Measurements from ENCODE around the gene GRHPR. TPM values are rescaled to one million over a fixed set of nuclear protein-coding genes. Genes with fewer than 3 reads are reported as not detected.
"Not testable (repeated sequence)": the region's sequence is repeated elsewhere in the genome, so short reads cannot be mapped to it uniquely, and the experiment has no call there.

The GRHPR gene
- total RNA-seq, 1 donor from 2014 or later = 125 TPM

DNA sequence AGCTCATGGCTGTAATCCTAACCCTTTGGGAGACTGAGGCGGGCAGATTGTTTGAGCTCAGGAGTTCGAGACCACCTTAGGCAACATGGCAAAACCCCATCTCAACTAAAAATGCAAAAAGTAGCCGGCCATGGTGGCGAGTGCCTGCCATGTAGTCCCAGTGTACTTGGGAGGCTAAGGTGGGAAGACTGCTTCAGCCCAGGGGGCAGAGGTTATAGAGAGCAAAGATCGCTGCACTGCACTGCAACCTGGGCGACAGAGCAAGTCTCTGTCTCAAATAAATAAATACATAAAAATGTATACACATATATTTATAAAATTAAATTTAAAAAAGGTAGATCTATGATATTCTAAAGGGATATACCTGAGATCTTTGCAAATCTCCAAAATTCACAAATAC, 23.3 kb downstream of the GRHPR start:
- DNase-seq (ENCODE audit: low spot score) = no peak

DNA sequence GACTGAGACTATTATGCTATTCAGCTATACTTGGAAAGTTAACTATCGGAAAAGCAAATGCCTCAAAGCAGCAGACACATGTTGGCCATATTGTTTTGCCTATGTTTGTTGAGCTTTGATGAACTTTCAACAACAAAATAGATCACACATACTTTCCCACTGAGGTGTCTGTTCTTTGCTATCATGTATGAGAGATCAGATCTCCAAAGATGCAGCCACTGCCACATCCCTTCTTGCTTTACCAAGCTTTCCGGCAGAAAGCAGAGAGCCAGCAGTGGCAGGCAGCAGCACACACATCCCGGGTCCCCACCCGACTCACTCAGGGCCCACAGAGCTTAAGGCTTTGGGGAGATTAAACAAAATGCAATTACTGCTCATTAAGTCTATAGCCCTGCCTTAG, 23.9 kb downstream of the GRHPR start:
- no peak for DNase-seq (ENCODE audit: low spot score)

DNA sequence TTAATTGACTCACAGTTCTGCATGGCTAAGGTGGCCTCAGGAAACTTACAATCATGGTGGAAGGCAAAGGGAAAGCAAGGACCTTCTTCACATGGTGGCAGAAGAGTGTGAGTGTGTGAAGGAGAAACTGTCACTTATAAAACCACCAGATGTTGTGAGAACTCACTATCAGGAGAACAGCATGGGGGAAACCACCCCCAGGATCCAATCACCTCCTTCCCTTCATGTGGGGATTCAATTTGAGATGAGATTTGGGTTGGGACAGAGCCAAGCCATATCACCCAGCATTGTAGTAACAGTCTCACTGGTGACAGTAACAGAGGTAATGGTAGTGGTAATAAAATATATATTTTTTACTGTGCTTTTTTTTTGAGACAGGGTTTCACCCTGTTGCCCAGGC, 24.6 kb downstream of the GRHPR start:
- DNase-seq (ENCODE audit: low spot score) = no peak

DNA sequence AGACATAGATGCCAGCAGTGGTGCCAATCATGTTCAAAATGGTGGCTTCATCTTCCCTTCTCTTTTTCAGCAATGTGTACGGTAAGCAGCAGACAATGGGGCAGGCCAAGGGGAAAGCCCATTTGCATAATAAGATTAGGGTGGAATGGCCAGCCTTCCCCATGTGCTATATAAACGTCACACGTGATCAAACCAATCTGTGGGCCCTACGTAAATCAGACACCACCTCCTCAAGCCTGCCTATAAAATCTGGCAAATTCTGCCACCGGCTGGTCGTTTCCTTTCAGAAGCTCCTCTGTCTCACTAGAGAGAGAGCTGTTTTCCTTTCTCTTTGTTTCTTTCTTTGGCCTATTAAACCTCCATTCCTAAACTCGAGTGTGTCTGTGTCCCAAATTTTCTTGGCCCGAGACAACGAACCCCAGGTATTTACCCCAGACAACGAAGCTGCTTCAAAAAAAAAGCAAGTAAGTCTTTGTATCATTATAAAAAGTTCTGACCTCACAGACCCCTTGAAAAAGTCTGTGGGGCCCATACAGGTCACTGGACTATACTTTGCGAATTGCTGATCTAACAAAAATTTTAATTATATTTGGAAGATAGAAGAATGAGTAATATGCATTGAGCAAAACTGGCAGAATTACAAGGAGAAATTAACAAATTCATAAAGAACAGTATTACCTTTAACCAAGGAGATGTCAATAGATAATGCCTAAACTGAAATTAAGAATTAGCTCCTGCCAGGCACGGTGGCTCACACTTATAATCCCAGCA, 27.6 kb downstream of the GRHPR start:
- no peak for DNase-seq (ENCODE audit: low spot score)

DNA sequence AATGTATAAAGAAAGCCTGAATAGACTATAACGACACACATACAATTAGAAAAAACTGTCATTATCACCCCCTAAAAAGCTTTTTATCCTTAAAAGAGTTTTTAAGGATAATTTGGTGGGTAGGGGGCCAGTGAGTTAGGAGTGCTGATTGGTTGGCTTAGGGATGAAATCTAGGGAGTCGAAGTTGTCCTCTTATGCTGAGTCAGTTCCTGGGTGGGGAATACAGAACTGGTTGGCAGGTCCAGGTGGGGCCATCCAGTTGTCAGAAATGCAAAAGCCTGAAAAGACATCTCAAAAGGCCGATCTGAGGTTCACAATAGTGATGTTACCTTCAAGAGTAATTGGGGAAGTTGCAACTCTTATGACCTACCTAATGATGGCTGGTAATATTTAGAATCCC, 29.1 kb downstream of the GRHPR start:
- DNase-seq (ENCODE audit: low spot score) = no peak

DNA sequence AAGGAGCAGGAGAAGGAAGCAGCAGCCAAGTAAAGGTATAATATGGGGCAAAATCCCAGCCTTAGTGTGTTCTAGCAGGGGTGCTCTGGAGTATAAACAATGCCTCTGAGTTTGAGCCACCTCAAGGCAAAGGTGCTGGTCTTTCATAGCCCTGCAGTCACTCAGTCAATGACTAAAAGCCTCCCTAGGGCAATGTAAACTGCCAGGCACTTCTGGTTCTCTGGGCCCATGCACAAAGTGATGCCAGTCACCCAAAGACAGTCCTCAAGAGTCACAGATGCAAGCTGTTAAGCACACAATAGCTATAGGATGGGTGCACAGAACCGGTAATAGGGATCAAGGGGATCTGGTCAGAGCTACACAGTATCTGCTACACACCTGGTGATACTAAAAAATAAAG, 30.1 kb downstream of the GRHPR start:
- no peak for DNase-seq (ENCODE audit: low spot score)

DNA sequence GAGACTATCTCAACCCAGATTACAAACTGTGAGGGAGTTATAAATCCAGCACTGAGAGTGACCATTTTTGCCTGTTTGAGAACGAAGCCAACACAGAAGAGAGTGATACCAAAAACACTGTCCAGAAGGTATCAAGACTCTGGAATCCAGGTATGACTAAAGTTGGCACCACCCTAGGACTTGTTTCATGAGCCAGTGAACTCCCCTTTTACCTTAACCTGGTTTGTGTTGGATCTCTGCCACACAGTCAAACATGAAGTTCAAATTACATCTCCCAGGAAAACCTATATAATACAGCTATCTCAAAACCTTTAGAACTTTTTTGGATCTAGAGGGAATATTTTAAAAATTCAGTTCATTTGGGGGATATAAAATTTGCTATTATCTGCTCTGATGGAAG, 31.3 kb downstream of the GRHPR start:
- DNase-seq (ENCODE audit: low spot score) = no peak

DNA sequence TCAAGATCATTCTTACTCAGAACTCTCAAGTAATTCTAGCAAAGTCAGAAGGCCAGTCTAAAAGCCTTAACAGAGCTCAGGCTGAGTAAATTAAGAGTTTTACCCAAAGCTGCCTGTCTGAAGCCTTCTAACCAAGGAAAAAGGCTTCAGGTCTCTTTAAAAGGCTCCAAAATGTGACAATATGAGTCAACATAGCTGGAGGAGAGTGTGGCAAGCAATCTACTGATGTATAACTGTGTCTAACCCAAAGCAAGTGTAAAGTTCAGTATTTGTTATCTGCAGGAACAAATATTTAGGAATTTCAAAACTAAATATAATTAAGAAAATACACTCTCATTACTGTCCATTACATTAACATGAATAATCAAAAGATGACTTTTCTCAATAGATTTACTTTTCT, 31.7 kb downstream of the GRHPR start:
- DNase-seq (ENCODE audit: low spot score) = no peak

DNA sequence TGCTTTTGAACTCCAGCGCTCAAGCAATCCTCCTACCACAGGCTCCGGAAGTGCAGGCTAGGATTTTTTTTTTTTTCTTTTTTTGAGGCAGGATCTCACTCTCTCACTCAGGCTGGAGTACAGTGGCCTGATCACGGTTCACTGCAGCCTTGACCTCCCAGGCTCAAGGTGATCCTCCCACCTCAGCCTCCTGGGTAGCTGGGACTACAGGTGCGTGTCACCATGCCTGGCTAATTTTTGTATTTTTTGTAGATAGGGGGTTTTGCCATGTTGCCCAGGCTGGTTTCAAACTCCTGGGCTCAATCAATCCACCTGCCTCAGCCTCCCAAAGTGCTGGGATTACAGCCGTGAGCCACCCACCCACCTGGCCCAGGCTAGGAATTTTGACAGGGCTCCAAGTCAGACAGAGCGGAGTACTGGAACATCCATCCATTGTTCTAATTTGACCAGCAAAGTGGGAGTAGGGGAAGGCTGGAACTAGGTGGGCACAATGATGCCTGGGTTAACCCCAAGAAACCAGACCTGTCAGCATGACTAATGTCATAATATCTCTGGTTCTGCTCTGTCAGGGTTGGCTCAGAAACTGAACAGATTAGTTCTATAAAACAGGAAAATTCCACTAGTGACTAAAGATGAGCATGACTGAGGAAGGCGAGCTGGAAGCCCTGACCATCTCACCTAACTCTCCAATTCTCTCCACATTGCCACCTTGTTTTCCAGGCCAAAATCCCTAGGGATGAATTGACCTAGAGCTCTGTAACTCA, 33.6 kb downstream of the GRHPR start:
- no peak for DNase-seq (ENCODE audit: low spot score)

DNA sequence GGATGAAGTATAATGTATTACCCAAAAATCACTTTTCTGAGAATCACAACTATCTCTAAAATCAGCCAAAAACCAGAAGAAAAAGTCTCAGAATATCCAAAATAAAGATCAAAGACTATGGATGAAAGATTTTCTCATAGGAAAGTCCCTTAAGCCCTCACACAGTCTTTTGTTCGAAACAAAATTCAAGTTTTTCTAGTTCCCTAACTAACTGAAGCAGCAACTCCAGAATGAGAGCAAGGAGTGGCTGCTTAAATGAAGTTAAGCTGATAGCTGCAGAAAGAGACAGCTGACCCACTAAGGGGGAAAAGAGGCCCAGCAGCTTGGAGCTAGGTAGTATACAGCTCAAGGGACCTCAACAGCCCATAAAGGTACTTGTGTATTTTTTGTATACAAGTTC, 34.3 kb downstream of the GRHPR start:
- no peak for DNase-seq (ENCODE audit: low spot score)

DNA sequence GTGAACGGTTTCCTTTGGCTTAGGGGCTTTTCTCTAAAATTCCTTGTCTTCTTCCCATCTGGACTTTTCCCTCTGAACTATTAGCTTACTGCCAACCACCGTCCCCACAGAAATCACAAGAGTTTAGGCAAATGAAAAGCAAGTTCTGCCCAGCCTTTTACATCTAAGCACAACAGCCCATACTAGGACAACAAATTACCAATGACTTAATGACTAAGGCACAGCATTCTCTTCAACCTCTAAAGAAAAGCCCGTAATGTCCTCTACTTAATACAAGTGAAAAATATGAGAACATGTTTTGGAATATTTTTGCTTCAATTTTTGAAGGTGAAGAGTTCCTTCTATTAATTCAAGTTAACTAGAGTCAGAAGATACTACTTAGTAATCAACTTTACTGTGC, 41.5 kb downstream of the GRHPR start:
- no peak for DNase-seq (ENCODE audit: low spot score)

DNA sequence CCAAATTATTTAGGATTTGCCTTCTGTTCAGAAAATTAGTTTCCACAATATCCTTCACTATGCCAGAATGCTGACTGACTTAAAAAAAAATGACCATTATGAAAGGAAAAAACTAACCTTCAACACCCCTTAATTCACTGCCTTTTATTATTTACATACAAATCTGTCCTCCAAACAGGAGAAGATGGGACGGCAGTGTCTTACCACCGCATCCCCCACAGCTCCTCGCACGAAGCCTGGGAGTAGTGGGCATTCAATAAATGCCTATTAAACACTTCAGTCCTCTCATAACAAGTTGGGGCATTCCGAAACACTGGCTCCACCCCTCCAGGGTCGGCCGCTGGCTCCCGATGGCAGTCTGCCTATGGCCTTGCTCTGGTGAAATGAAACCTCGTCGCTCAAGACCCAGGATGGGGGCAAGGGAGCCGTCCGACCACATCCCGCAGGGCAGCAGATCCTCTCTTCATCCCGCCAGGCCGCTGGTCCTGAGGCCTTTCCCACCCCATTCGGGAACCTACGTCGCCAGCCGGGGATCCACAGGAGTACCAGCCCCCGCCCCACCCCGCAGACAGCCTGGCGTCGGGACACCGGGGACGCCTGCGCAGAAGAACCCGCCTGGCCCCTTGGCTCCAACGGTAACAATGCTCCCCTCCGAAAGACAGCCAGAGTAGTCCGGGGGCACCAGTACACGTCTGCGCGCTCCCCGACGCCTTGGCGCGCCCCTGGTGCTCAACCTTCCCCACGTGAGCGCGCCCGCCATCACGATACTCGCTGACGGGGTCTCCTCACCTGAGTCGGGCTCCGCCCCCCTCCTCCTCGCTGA, 42.1 kb downstream of the GRHPR start:
- peak; percentile 47 for DNase-seq (ENCODE audit: low spot score)

DNA sequence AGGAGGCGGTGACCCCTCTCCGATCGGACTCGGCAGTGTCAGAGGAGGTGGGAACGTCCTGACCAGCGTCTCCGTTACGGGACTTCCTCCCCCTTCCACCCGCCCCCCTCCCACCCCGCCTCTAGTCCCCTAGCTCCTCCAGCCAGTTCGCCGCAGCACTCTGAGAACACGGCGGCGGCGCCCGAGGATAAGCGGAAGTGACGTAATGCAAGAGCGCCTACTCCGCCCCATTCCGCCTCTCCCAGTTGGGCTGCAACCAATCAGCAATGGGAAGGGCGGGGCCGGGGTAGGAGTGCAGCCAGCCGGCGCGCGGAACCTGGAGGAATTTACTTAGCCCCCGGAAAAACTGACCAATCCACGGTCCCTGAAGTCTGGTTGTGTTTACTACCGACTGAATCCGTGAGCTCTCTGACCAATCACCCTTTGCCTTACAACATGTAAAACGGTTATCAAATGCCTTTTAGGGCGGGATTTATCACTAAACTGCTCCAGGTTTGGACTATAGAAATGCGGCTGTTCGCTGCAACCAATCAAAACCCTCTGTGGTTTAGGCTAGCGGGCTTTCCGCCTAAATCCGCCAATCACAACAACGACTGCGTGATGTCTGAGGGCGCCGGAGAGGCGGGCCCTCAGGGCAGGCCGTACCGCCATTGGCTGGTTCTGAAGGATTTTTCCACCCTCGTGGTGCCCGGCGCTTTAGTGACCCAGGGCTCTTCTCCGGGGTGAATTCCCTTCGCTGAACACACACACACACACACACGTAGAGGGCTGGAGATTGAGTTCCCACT, 42.9 kb downstream of the GRHPR start, which contains the start of gene ZBTB5:
Gene ZBTB5 (minus strand): TSS at position 202 of the 788 bp plus-strand sequence. CDS start 22,899 bp downstream, outside the sequence.
- peak; percentile 99 for DNase-seq (ENCODE audit: low spot score)

DNA sequence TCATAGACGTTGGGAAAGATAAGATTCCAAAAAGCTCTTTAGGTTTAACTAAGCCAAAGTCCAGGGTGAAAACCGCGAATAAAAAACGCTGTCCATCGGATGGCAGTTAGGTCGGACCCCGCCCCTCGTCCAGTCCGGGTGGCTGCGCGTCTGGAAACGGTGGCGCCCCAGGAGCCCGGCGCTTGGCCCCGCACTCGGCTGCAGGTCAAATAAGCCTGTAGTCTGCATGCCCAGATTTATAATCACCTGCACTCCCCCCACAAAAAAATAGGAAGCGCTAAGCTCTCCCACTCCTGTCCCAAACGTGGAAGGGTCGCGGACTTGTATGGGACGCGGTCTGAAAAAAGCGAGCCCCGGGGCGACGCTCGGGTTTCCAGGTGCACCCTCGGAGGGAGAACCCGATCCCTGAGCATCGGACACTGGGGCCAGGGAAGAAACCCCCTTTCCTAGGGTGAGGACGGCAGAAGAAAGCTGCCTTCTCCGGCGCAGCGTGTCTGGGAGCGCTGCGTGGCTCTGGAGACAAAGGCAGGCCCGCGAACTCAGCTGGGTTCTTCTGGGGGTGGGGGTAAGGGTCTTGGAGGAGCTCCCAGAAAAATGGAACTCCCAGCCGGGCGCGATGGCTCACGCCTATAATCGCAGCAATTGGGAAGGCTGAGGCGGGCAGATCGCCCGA, 43.7 kb downstream of the GRHPR start:
- peak; percentile 59 for DNase-seq (ENCODE audit: low spot score)

DNA sequence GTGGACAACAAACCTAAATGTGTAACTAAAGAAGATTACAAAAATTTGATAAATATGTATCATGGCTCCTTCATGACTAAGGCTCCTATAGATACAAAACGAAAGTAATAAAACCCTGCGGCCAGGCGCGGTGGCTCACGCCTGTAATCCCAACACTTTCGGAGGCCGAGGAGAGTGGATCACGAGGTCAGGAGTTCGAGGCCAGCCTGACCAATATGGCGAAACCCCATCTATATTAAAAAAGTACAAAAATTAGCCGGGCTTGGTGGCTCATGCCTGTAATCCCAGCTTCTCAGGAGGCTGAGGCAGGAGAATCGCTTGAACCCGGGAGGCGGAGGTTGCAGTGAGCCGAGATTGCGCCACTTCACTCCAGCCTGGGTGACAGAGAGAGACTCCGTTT, 45.0 kb downstream of the GRHPR start:
- DNase-seq (ENCODE audit: low spot score) = not testable (repeated sequence)

DNA sequence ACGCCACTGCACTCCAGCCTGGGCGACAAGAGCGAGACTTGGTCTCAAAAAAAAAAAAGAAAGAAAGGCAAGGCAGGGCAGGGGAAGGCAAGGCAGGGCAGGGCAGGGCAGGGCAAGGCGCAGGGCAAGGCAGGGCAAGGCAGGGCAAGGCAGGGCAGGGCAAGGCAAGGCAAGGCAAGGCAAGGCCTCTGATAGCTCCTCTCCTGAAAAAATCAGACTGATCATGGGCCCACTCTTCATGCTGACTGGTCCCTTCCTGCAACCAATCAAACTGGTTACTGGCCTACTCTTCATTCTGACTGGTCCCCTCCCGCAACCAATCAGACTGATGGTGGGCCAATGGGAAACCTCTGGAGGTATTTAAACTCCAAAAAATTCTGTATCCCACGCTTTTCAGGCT, 46.1 kb downstream of the GRHPR start:
- DNase-seq (ENCODE audit: low spot score) = no peak

DNA sequence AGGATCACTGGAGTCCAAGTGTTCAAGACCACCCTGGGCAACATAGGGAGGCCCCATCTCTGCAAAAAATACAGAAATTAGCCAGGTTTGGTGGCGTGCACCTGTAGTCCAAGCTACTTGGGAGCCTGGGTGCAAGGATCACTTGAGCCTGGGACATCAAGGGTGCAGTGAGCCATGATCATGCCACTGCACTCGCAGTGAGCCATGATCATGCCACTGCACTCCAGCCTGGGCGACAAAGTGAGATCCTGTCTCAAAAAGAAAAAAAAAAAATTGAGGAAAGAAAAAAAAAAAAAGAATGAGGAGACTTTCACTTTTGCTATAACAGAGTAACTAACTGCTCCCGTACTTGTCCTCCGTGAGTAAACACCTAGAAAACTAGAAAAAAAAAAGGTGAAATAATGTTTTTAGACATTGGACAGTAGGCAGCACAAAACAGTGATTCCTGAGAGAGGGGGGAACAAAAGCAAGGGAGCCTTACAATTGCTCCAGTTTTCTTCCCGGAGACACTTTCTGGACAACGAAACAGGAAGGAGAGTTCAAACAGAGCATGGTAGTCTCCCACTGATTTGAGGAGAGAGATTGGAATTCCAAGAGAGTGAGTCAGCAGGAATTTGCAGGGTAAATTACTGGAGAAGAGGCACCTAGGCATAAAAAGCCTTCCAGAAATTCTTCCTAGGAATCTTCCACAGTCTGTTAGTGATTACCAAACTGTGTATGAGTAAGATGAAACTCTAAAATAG, 49.6 kb downstream of the GRHPR start:
- peak; percentile 42 for DNase-seq (ENCODE audit: low spot score)

DNA sequence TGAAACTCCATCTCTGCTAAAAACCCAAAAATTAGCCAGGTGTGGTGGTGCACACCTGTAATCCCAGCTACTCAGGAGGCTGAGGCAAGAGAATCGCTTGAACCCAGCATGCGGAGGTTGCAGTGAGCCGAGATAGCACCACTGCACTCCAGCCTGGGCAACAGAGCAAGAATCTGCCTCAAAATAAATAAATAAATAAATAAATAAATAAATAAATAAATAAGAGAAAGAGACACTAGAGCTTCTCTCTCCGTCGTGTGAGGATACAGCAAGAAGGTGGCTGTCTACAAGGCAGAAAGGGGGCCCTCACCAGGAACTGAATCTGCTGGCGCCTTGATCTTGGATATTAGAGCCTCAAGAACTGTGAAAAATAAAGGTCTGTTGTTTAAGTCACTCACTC, 51.5 kb downstream of the GRHPR start:
- DNase-seq (ENCODE audit: low spot score) = not testable (repeated sequence)

DNA sequence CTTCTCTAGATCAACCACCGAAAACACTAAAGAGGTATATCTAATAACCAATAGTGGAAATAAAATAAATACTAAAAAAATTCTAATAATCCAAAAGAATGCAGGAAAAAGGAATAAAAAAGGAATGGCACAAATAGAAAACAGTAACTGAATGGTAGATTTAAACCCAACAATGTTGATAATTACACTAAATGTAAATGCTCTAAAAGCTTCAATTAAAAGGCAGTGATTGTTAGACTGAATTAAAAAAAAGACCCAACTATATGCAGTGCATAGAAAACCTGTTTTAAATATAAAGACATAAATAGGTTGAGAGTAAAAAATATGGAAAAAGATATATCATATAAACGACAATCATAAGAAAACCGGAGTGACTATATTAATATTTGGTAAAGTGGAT, 51.9 kb downstream of the GRHPR start:
- no peak for DNase-seq (ENCODE audit: low spot score)

DNA sequence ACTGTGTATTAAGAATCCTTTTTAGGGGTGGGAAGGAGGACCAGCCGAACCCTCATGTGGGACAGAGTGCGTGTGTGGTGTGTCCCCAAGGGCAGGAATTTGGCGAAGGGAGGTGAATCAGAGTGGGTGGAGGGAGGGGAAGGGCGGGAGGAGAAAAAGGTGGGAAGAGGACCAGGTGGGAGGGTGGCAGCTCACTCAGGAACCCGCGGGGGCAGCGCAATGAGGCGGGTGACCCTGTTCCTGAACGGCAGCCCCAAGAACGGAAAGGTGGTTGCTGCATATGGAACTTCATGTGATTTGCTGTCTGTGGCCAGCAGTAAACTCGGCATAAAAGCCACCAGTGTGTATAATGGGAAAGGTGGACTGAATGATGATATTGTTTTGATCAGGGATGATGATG, 54.4 kb downstream of the GRHPR start:
- no peak for DNase-seq (ENCODE audit: low spot score)
